Activated CD4-positive, alpha-beta T cell treated with anti-CD3 and anti-CD28 coated beads for 48 hours (primary cell): Measurements from ENCODE around the gene NHLRC4.

Experiments
- DNase-seq: peaks from one replicate; pipeline ENCODE4 v3.0.0-alpha.2; 2020

The NHLRC4 gene, protein sequence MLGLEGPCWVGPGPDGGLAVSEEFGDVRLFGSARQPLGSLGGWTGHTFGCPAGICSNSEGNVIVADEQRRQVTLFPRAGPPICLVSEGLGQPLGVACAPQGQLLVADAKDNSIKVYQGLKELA

GRCh38 chr16:566475-567372 is at the start of gene NHLRC4:
Gene NHLRC4, plus strand, starts transcription at chr16:567005. Its CDS starts 1,043 bp downstream, at chr16:568048.
- DNase-seq: peak; percentile 71

DNA sequence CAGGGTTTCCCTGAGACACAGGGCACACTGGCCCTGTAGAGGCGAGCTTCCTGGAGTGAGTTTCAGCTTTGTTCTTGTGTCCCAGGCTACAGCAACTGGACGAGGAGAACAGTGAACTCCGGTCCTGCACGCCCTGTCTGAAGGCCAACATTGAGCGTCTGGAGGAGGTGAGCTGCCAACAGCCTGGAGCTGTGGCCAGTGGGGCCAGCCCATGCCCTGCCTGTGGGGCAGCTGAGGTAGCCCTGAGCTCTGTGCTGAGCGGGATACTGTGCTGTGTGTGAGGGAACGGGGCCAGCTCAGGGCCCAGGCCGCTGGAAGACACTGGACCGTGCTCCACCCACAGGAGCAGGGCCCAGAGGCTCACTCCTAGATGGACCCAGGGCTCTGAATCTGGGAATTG is 47.9 kb upstream of the NHLRC4 start:
- DNase-seq: no peak

GRCh38 chr16:519425-519824 is 47.4 kb upstream of the NHLRC4 start:
- DNase-seq: no peak

- DNase-seq: no peak
Observed at GRCh38 chr16:519841-520687, 46.7 kb upstream of the NHLRC4 start.

GRCh38 chr16:520847-521246 is 46.0 kb upstream of the NHLRC4 start:
- no peak for DNase-seq

GRCh38 chr16:521381-522210 is 45.2 kb upstream of the NHLRC4 start:
- DNase-seq: no peak

- no peak for DNase-seq
Observed at GRCh38 chr16:522320-523096, 44.3 kb upstream of the NHLRC4 start.

GRCh38 chr16:523097-523741 is 43.6 kb upstream of the NHLRC4 start:
- DNase-seq: no peak

- no peak for DNase-seq
Observed at GRCh38 chr16:524274-525040, 42.3 kb upstream of the NHLRC4 start.

DNA sequence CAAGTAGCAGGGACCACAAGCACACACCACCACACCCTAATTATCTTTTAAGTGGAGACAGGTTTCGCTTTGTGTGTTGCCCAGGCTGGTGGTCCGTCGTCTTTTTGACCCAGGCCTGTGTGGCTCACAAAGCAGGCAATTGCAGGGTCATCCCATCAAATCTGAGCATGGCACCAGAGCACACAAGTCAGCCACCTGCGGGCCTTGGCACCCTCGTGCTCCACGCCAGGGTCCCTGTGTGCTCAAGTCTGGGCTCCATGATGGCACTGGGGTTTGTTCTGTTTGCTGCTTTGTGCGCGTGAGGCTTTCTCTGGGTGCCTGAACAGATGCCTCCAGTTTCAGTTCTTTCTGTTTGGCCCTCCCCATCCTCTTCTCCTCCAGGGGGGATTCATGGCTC is 41.7 kb upstream of the NHLRC4 start:
- no peak for DNase-seq

GRCh38 chr16:525520-526180 is 41.2 kb upstream of the NHLRC4 start:
- DNase-seq: peak; percentile 88

DNA sequence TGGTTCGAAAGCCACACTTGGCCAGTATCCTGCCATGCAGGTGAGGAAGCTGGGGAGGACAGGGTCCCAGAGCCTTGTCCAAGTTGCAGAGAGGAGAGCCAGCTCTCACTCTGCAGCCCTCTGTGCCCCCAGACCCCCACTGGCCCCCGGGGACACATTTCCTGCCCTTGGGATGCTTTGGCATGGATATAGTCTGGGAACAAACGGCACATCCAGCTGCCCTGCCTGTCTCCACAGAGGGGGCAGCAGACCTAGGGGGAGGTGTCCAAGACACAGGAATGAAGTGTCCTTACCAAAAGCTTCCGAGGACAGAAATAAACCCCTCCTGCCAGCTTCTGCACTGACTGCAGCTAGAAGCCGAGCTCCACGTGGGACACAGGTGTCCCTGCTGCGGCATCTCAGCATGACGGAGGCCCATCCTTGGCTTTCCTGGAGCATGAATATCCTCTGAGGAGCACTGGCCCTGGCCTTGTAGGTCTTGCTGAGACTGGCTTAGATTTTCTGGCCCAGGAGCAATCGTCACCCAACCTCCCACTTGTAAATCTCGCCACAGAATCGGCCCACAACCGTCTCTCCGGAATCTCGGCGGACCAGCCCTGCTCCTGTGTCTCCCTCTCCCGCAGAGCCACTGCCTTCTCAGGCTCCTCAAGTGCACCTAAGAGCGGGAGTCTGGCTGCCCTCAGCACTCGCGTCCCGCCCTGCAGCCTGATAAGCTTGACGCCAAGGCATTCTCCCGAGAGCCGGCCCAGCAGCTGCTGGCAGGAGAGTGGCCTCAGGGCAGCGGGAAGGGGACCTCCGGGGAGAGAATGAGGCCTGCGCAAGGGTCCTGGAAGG is 40.4 kb upstream of the NHLRC4 start:
- peak; percentile 50 for DNase-seq

GRCh38 chr16:527015-527903 is 39.5 kb upstream of the NHLRC4 start, which contains the start of gene CAPN15:
Gene CAPN15, plus strand, starts transcription at chr16:527712. Its CDS starts 19,127 bp downstream, at chr16:546839.
- DNase-seq: peak; percentile 90

DNA sequence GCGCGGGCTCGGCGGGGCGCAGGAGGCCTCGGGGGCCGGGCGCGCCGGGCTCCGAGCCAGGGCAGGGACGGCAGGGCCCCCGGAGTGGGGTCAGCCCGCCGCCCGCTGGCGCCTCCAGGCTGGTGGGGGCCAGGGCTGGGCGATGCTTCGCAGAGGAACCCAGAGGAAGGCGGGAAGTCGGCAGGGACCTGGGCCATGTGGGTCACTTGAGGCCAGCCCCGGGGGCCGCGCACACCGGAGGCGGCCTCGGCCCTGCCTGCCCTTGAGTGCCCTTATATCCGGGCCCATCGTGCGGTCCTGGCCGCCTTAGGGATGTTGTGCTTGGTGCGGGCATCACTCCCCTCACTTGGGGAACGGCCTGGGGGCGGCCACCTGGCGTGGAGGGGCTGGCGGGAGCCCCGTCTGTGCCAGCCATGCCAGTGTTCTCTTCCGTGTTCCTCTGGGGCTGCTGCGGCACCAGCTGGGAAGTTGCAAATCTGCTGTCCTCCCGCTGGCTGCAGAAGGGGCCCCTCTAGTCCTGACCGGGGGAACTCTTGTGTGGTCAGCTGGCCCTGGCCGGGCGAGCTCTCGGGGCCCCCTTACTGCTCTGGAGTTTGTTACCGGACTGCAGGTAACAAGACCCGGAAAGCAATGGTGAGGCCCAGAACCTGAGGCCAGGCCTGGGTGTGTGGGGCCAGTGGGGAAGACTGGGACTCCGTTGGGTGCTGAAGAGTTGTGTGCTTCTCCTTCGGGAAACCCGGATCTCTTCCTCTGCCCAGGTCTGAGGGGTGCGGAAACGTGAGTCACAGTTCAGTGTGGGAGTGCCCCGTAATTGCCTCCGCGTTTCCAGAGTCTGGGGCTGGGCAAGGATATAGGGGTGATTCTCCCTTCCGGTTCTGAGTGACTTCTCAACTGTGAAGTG is 38.4 kb upstream of the NHLRC4 start:
- peak; percentile 63 for DNase-seq

GRCh38 chr16:529012-529575 is 37.7 kb upstream of the NHLRC4 start:
- DNase-seq: peak; percentile 36

GRCh38 chr16:530111-530817 is 36.5 kb upstream of the NHLRC4 start:
- DNase-seq: no peak
